ENCODE measurements around the gene TAS2R7. TPM values are rescaled to one million over a fixed set of nuclear protein-coding genes. Genes with fewer than 3 reads are reported as not detected.

Gene TAS2R7
- total RNA-seq, 1 experiment from 2014 or later = not detected

DNA sequence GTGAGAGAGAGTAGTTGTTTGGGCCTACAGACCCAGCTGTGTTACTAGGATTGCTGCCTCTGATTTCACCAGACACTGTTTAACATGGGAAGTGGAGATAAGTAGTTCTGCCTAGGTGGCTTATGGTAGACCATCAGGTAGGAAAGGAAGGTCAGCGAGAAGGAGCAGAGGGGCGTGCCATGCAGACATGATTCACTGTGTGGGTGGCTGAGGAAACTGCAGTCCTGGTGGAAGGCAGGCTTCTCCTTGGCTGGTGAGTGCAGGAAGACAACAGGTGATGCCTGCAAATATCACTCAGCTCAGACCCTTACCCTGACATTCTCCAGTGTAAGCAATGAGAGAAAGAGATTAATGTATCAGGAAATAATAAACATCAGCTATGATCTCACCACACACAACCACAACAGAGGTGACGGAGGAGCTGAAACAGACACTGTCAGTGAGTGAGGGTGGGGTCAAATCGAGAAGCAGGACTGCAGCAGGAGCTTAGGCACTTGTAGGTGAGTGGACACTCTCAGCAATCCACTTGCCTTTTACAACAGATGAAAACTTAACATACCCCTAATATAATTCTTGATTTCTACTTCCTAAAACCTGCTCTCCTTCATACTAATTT, 48.9 kb upstream of the TAS2R7 start:
- Histone ChIP-seq H3K27me3 (ENCODE audit: insufficient read depth, low read length) (no peaks in the 10 kb centered on the region), H2BK120ac (ENCODE audit: low read depth, low read length, poor library complexity, severe bottlenecking) (no peak overlapping the region), H3K9me3 (ENCODE audit: control insufficient read depth, low read depth, low read length) (peaks cover 8% of the 10 kb centered on the region), H4K8ac (replicated peaks; ENCODE audit: insufficient read length, low read depth, low read length) (no peak overlapping the region), H3K56ac (ENCODE audit: insufficient read length, low read depth, low read length) (no peak overlapping the region), H2BK12ac (ENCODE audit: insufficient read length, low read depth, low read length) (no peak overlapping the region), H2AK5ac (ENCODE audit: insufficient read length, low read length) (no peak overlapping the region), H3K23ac (ENCODE audit: insufficient read length, low read depth, low read length) (no peak overlapping the region), H3K4me2 (ENCODE audit: insufficient read depth, insufficient read length, low read length) (no peak overlapping the region), H3K79me2 (ENCODE audit: insufficient read depth, low read length) (no peaks in the 10 kb centered on the region), H2BK5ac (ENCODE audit: insufficient read length, low read length) (no peak overlapping the region), H2AFZ (ENCODE audit: low read length) (no peak overlapping the region), H3K9ac (ENCODE audit: extremely low read depth, insufficient read length, low read length) (no peak overlapping the region), H3K27ac (ENCODE audit: insufficient read length, low read depth, low read length) (no peak overlapping the region), H4K91ac (ENCODE audit: insufficient read length, low read depth, low read length) (no peak overlapping the region), H3K23me2 (ENCODE audit: insufficient read length, low read depth, low read length, poor library complexity, severe bottlenecking) (no peaks in the 10 kb centered on the region), H3K4ac (ENCODE audit: low read depth, low read length) (no peak overlapping the region), H4K20me1 (ENCODE audit: control insufficient read depth, insufficient read depth, insufficient read length) (no peaks in the 10 kb centered on the region), H3K4me1 (ENCODE audit: insufficient read depth, low read length) (no peaks in the 10 kb centered on the region), H4K5ac (ENCODE audit: insufficient read length, low read depth, low read length) (no peak overlapping the region), H3K79me1 (ENCODE audit: insufficient read depth, low read depth, low read length, poor library complexity, severe bottlenecking) (no peaks in the 10 kb centered on the region), H3K18ac (ENCODE audit: insufficient read length, low read depth, low read length) (no peak overlapping the region), H2BK20ac (ENCODE audit: low read depth, low read length, poor library complexity, severe bottlenecking) (no peak overlapping the region), H3K14ac (ENCODE audit: insufficient read depth, low read length) (no peak overlapping the region), H3T11ph (ENCODE audit: low read length) (no peak overlapping the region), H2BK15ac (ENCODE audit: low read depth, low read length) (no peak overlapping the region)
- no peak for TF ChIP-seq CTCF (conservative IDR thresholded peaks at IDR 0.05)
- no peak overlapping the region for H3K4me3 Mint-ChIP-seq
- H3K4me1 Mint-ChIP-seq = no peaks in the 10 kb centered on the region
- no peak overlapping the region for H3K27ac Mint-ChIP-seq
- WGBS (ENCODE audit: extremely low coverage, insufficient read length, low lambda C conversion rate) = no CpG with 5 or more reads among the region's 4 CpGs
- DNase-seq = no peak
- no peaks in the 10 kb centered on the region for H3K27me3 Mint-ChIP-seq (ENCODE audit: low read depth)
- H3K9me3 Mint-ChIP-seq = peaks cover 11 to 19% of the 10 kb centered on the region in 2 experiments
- H3K36me3 Mint-ChIP-seq (ENCODE audit: insufficient read depth in 1 of 3, low read depth in 3 of 3) = peaks cover 18 to 26% (median 20%) of the 10 kb centered on the region in 3 experiments

Data from H9 (cell line).